NCI-H345 treated with DMSO at 0.1 percent for 48 hours (cell line): ENCODE measurements around the gene FAM234A.

Experiments used
- DNase-seq: peaks from one replicate; lab custom pipeline; 2025; ENCODE audit not compliant: unreplicated experiment; lab: John Stamatoyannopoulos, UW

FAM234A gene

GRCh38 chr16:280552-280951 is 45.9 kb downstream of the FAM234A start, which contains the start of gene ARHGDIG:
TSS of gene ARHGDIG (plus strand) at chr16:280591. CDS start at chr16:280681, 90 bp downstream.
- no peak for DNase-seq

DNA sequence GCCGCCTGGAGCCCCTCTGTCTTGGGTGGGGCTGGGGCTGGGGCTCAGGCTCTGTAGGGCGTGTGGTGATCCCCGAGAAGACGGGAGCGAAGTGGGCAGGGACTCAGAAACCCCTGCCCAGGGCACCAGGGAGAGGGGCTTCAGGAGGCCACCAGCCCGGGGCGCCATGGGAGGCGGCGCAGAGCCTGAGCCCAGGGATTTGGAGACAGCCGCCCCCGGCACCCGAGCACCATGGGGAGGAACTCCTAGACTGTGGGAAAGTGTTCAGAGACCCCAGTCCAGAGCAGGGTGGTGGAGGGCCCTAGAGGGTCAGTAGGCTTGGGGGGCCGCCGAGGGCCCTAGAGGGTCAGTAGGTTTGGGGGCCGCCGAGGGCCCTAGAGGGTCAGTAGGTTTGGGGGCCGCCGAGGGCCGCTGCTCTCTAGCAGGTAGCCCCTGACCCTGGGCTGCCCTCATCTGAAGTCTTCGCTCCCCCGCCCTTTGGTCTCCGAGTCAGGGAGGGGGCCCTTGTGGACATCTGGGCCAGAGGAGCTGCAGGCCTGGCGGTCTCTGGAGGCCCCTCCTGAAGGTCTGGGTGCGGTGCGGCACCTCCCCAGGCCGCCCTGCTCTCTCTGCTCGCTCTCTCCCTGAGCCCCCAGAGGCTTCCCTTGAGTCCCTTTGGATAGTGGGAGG is 46.5 kb downstream of the FAM234A start:
- DNase-seq: no peak

DNA sequence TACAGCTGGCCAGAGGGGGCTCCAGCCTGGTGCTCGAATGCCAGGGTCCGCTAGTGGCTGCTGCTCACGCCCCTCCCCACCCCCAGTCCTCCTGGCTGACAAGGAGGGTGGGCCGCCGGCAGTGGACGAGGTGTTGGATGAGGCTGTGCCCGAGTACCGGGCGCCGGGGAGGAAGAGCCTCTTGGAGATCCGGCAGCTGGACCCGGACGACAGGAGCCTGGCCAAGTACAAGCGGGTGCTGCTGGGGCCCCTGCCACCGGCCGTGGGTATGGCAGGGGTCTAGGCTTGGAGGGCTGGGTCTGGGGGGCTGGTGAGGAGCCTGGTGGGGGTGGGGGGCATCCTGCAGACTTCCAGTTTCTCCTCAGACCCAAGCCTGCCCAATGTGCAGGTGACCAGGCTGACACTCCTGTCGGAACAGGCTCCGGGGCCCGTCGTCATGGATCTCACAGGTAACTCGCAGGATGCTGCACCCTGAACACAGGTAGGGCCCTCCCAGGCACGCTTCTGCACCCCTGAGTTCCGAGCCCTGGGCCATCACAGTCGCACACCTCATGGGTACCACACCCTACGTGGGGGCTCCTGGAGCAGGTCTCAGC is 47.1 kb downstream of the FAM234A start:
- DNase-seq: no peak

- DNase-seq: no peak
Observed at GRCh38 chr16:282491-282890, 47.9 kb downstream of the FAM234A start.

DNA sequence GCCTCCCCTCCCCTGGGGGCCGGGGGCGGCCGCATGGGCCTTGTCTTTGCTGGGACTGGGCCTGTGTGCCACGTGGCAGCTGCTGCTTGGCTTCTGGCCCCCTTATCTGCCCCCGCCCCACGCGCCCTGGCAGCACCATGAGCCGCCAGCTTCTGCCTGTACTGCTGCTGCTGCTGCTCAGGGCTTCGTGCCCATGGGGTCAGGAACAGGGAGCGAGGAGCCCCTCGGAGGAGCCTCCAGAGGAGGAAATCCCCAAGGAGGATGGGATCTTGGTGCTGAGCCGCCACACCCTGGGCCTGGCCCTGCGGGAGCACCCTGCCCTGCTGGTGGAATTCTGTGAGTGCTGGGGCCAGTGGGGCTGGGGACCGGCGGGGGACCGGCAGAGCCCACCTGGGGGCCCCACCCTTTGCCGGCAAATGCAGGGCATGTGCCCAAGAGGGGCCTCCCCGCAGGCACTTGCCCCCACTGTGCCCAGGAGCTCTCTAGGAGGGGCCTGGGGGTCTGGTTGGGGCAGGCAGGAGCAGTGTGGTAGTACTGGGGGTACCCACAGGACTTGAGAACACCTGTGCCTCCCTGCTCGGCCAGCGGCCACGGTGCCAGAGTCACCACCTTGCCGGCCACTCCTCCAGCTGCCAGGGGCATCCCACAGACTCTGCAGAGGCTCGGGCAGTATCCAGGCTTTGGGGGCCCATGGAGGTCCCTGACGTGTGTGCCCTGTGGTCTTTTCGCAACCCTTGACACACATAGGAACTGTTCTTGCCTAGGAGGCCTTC is 48.6 kb downstream of the FAM234A start, which contains the start of gene PDIA2:
TSS of gene PDIA2 (plus strand) at position 132 of the 773 bp plus-strand sequence. CDS start at position 138, 6 bp downstream.
- no peak for DNase-seq

- no peak for DNase-seq
Observed at GRCh38 chr16:284204-285120, 49.8 kb downstream of the FAM234A start.

- no peak for DNase-seq
Observed at GRCh38 chr16:285146-286055, 50.8 kb downstream of the FAM234A start.

DNA sequence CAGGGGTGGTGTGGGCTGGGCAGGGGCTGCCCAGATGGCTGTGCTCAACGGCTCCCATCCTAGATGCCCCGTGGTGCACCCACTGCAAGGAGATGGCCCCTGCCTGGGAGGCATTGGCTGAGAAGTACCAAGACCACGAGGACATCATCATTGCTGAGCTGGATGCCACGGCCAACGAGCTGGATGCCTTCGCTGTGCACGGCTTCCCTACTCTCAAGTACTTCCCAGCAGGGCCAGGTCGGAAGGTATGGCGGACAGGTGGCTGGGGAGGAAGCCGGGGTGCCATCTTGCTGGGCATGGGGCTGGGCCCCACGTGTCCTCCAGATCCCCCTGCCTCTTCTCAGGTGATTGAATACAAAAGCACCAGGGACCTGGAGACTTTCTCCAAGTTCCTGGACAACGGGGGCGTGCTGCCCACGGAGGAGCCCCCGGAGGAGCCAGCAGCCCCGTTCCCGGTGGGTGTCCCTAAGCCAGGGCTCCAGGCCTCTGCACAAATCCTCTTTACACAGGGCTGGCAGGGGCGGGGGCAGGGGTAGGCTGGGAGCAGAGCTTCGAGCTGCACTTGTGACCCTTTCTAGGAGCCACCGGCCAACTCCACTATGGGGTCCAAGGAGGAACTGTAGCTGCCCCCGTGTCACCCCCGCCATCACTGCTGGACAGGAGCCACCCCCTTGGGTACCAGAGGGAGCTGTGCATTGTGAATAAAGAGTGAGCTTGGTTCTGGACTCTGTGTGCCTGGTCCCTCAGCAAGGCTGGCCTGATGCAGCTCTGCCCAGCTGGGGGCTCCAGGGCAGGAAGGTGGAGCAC is 52.1 kb downstream of the FAM234A start:
- DNase-seq: no peak

- DNase-seq: peak; percentile 65
Observed at GRCh38 chr16:287298-287811, 52.7 kb downstream of the FAM234A start.

GRCh38 chr16:287981-288920 is 53.6 kb downstream of the FAM234A start:
- DNase-seq: no peak

- DNase-seq: no peak
Observed at GRCh38 chr16:289395-289997, 54.9 kb downstream of the FAM234A start.

GRCh38 chr16:290015-290680 is 55.5 kb downstream of the FAM234A start:
- no peak for DNase-seq

- DNase-seq: no peak
Observed at GRCh38 chr16:290681-291405, 56.2 kb downstream of the FAM234A start.

GRCh38 chr16:291539-291938 is 56.9 kb downstream of the FAM234A start:
- no peak for DNase-seq

DNA sequence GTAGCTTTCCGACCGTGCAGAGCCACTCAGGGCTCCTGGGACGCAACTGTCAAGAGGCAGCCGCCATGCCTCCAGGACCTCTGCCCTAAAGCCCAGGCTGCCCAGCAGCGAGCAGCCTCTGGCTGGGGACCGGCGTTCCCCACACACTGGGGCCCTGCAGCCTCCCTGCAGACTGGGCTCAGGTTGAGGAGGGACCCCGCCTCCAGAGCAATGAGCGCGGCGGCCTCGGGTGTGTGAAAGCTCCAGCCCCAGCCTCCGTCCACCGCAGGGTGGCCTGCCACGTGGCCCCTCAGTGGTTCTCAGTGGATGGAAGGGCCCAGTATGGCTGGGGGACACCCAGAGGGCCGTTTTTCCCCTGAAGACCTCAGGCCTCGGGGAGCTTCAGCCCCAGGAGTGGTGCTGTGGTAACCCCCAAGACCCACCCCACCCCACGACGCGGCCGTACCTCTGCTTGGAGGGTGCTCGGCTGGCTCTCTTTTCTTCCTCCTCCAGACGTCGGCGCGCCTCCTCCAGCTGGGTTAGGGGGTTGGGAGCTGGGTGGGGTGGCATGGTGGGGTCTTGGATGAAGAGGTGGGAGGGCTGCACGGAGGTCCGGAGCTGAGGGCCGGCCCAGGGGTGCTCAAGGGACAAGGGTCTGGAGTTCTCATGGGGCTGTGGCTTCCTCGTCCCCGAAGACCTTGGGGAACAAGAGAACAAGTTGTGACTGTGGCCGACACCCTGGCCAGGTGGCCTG is 58.6 kb downstream of the FAM234A start:
- no peak for DNase-seq
